IMR-90 (cell line): ENCODE measurements around the gene CALD1. TPM values are rescaled to one million over a fixed set of nuclear protein-coding genes. Genes with fewer than 3 reads are reported as not detected.

Experiments
- ATAC-seq: fragments of 200-7000 bp; cut with Tn5 transposase; 2 replicates; pipeline ENCODE4 v1.9.1; 2020; ENCODE audit warnings: low read depth, mild to moderate bottlenecking, moderate library complexity
- BruUV-seq: library from RNA; stranded (reverse); fragments of 400-500 nt; replicated peaks from 2 replicates; lab custom pipeline; 2021; lab: Mats Ljungman, UMichigan
- CTCF ChIA-PET: fragments of 300-600 bp; formaldehyde crosslinking; extraction: SDS; loops from one replicate; lab custom pipeline; 2021; ENCODE audit warnings: antibody characterized with exemption; lab: Yijun Ruan, JAX
- POLR2A ChIA-PET: fragments of 300-600 bp; sonication (Branson Sonifier 250); formaldehyde crosslinking; loops from one replicate; lab custom pipeline; 2022; ENCODE audit warnings: antibody characterized with exemption; ENCODE audit not compliant: unreplicated experiment; lab: Charles Lee
- DNase-seq: peaks from one replicate; pipeline ENCODE4 v3.0.0; 2013
- H2AFZ ChIP-seq: replicated peaks from 2 replicates; pipeline ENCODE3; 2013; ENCODE audit warnings: low read length, mild to moderate bottlenecking; ENCODE audit not compliant: poor library complexity
- H2AK5ac ChIP-seq: 2 replicates; pipeline ENCODE4 v1.6.1; 2013; ENCODE audit warnings: low read depth, low read length, inconsistent platforms
- H2AK9ac ChIP-seq: replicated peaks from 2 replicates; pipeline ENCODE3; 2013; ENCODE audit warnings: mild to moderate bottlenecking, low read depth, low read length, moderate library complexity; ENCODE audit not compliant: poor library complexity
- H2BK120ac ChIP-seq: 2 replicates; pipeline ENCODE4 v1.6.1; 2013; ENCODE audit warnings: low read depth, low read length, inconsistent platforms
- H2BK15ac ChIP-seq: 3 replicates; pipeline ENCODE4 v1.6.1; 2013; ENCODE audit warnings: low read depth, low read length, inconsistent platforms
- H2BK20ac ChIP-seq: 2 replicates; pipeline ENCODE4 v1.6.1; 2013; ENCODE audit warnings: low read depth, mild to moderate bottlenecking, inconsistent platforms, low read length, moderate library complexity
- H2BK5ac ChIP-seq: 2 replicates; pipeline ENCODE4 v1.6.1; 2013; ENCODE audit warnings: mild to moderate bottlenecking, low read depth, low read length, inconsistent platforms; ENCODE audit not compliant: poor library complexity, severe bottlenecking
- H3K14ac ChIP-seq: replicated peaks from 2 replicates; pipeline ENCODE4 v1.6.1; 2013; ENCODE audit warnings: low read depth, low read length, inconsistent platforms
- H3K18ac ChIP-seq: 2 replicates; pipeline ENCODE4 v1.6.1; 2013; ENCODE audit warnings: low read depth, low read length, control low read depth
- H3K23ac ChIP-seq: 2 replicates; pipeline ENCODE4 v1.6.1; 2013; ENCODE audit warnings: low read depth, low read length, inconsistent platforms
- H3K27ac ChIP-seq: 2 replicates; pipeline ENCODE4 v1.5.1; 2013; ENCODE audit warnings: mild to moderate bottlenecking, control low read depth, low read length; ENCODE audit not compliant: insufficient read depth
- H3K27me3 ChIP-seq: 2 replicates; pipeline ENCODE4 v1.6.1; 2013; ENCODE audit warnings: low read length; ENCODE audit not compliant: control insufficient read depth, insufficient read depth
- H3K36me3 ChIP-seq: 2 replicates; pipeline ENCODE4 v1.6.1; 2013; ENCODE audit warnings: low read length, mixed read lengths; ENCODE audit not compliant: control insufficient read depth, insufficient read depth
- H3K4ac ChIP-seq: 2 replicates; pipeline ENCODE4 v1.6.1; 2013; ENCODE audit warnings: low read depth, low read length, inconsistent platforms
- H3K4me1 ChIP-seq: 2 replicates; pipeline ENCODE4 v1.6.1; 2013; ENCODE audit warnings: low read length, mixed read lengths; ENCODE audit not compliant: control insufficient read depth, insufficient read depth
- H3K4me2 ChIP-seq: 2 replicates; pipeline ENCODE4 v1.6.1; 2013; ENCODE audit warnings: low read depth, mild to moderate bottlenecking, control low read depth, low read length, moderate library complexity
- H3K4me3 ChIP-seq: 2 replicates; pipeline ENCODE4 v1.5.1; 2013; ENCODE audit warnings: low read depth, mild to moderate bottlenecking, control low read depth, low read length, moderate library complexity; ENCODE audit not compliant: insufficient read depth
- H3K56ac ChIP-seq: 2 replicates; pipeline ENCODE4 v1.6.1; 2013; ENCODE audit warnings: low read length, inconsistent platforms; ENCODE audit not compliant: insufficient read depth; ENCODE audit errors: extremely low read depth
- H3K79me1 ChIP-seq, 2 experiments: 2 replicates each; pipeline ENCODE4 v1.6.1; 2013; ENCODE audit warnings: low read length in 2 of 2, inconsistent platforms in 1 of 2, low read depth in 1 of 2
- H3K9ac ChIP-seq: 2 replicates; pipeline ENCODE4 v1.6.1; 2013; ENCODE audit warnings: low read depth, low read length, control low read depth
- H3K9me1 ChIP-seq: 2 replicates; pipeline ENCODE4 v1.6.1; 2013; ENCODE audit warnings: low read length, inconsistent platforms; ENCODE audit not compliant: insufficient read depth
- H3K9me3 ChIP-seq: 2 replicates; pipeline ENCODE4 v1.6.1; 2013; ENCODE audit warnings: low read length; ENCODE audit not compliant: control insufficient read depth, insufficient read depth
- H4K20me1 ChIP-seq: 2 replicates; pipeline ENCODE4 v1.6.1; 2013; ENCODE audit warnings: low read length, inconsistent platforms; ENCODE audit not compliant: insufficient read depth
- H4K5ac ChIP-seq: 2 replicates; pipeline ENCODE4 v1.6.1; 2013; ENCODE audit warnings: mild to moderate bottlenecking, low read depth, low read length, control low read depth
- H4K8ac ChIP-seq, 2 experiments: 2 replicates each; pipeline ENCODE4 v1.6.1; 2013; ENCODE audit warnings: low read depth in 2 of 2, low read length in 2 of 2, control low read depth in 1 of 2, inconsistent platforms in 1 of 2
- H4K91ac ChIP-seq: 2 replicates; pipeline ENCODE4 v1.6.1; 2013; ENCODE audit warnings: low read depth, low read length, inconsistent platforms; ENCODE audit not compliant: insufficient read depth
- BHLHE40 ChIP-seq: fragments of 150-350 bp; IDR thresholded peaks from 2 replicates; pipeline ENCODE4 v1.6.1; 2016; ENCODE audit warnings: mild to moderate bottlenecking, low read depth, low read length
- CEBPB ChIP-seq: IDR thresholded peaks from 2 replicates; pipeline ENCODE4 v1.6.1; 2012; ENCODE audit warnings: low read depth, low read length, improper control_type of control experiment
- CHD1 ChIP-seq: IDR thresholded peaks from 2 replicates; pipeline ENCODE4 v1.6.1; 2012; ENCODE audit warnings: low read depth, low read length, improper control_type of control experiment
- FOS ChIP-seq: fragments of 150-350 bp; IDR thresholded peaks from 2 replicates; pipeline ENCODE4 v1.6.1; 2016; ENCODE audit warnings: low read depth, low read length
- MAFK ChIP-seq: IDR thresholded peaks from 2 replicates; pipeline ENCODE4 v1.6.1; 2012; ENCODE audit warnings: low read depth, low read length, improper control_type of control experiment
- MXI1 ChIP-seq: IDR thresholded peaks from 2 replicates; pipeline ENCODE4 v1.6.1; 2012; ENCODE audit warnings: low read depth, mild to moderate bottlenecking, low read length, moderate library complexity, borderline replicate concordance
- NFE2L2 ChIP-seq: fragments of 150-350 bp; IDR thresholded peaks from 2 replicates; pipeline ENCODE4 v1.6.1; 2016; ENCODE audit warnings: low read depth, mild to moderate bottlenecking, low read length
- POLR2A ChIP-seq: IDR thresholded peaks from 2 replicates; pipeline ENCODE4 v1.6.1; 2012; ENCODE audit warnings: mild to moderate bottlenecking, low read depth, low read length
- RAD21 ChIP-seq: IDR thresholded peaks from 2 replicates; pipeline ENCODE4 v1.6.1; 2012; ENCODE audit warnings: low read length, improper control_type of control experiment
- RCOR1 ChIP-seq: IDR thresholded peaks from 2 replicates; pipeline ENCODE4 v1.6.1; 2012; ENCODE audit warnings: mild to moderate bottlenecking, low read length, improper control_type of control experiment; ENCODE audit not compliant: insufficient replicate concordance
- RFX5 ChIP-seq: IDR thresholded peaks from 2 replicates; pipeline ENCODE4 v1.8.0; 2012; ENCODE audit warnings: low read depth, mild to moderate bottlenecking, low read length, moderate library complexity
- SMC3 ChIP-seq: fragments of 150-350 bp; IDR thresholded peaks from 2 replicates; pipeline ENCODE4 v1.6.1; 2016; ENCODE audit warnings: low read depth, mild to moderate bottlenecking, antibody characterized with exemption, low read length, moderate library complexity
- WGBS, 2 experiments: methylation state at CpG; one replicate each; pipeline versions ENCODE4 v1.1.5 to v1.1.7; 2013; ENCODE audit warnings: missing lambda C conversion rate in 2 of 2; ENCODE audit not compliant: insufficient read length in 1 of 2; ENCODE audit errors: extremely low coverage in 2 of 2; 5-methylcytosine and 5-hydroxymethylcytosine counted together
- dilution Hi-C: fragments of 300-500 bp; cut with HindIII; formaldehyde crosslinking; loops from one replicate; pipeline ENCODE4 v1.14.3; 2018; ENCODE audit warnings: low sequenced_read_pairs; ENCODE audit not compliant: unreplicated experiment
- in situ Hi-C: fragments of 300-500 bp; cut with MboI; formaldehyde crosslinking; loops from 3 replicates; pipeline ENCODE4 v1.14.3; 2019; ENCODE audit warnings: low sequenced_read_pairs, inconsistent platforms, mixed read lengths
- intact Hi-C: fragments of 100-400 bp; cut with micrococcal nuclease; formaldehyde crosslinking; loops from 2 replicates; pipeline ENCODE4 v1.10.0; 2022
- polyA plus RNA-seq, 3 experiments: library from polyadenylated mRNA; depleted of rRNA; stranded (reverse); fragments of >200 nt; gene quantifications; 2 replicates each; pipeline ENCODE4 v1.2.3, GENCODE V29; 2012; ENCODE audit warnings: low replicate concordance in 1 of 3
- total RNA-seq: library from RNA; depleted of rRNA; stranded (reverse); fragments of >200 nt; gene quantifications from 2 replicates; pipeline ENCODE4 v1.2.3, GENCODE V29; 2012
- TF ChIP-seq, protein P1 (sequence below): conservative IDR thresholded peaks from 2 replicates; pipeline ENCODE4 v1.5.1; 2012; ENCODE audit warnings: mild to moderate bottlenecking, low read depth, low read length, improper control_type of control experiment
- TF ChIP-seq, protein P2 (sequence below): fragments of 150-350 bp; IDR thresholded peaks from 2 replicates; pipeline ENCODE4 v1.6.1; 2016; ENCODE audit warnings: low read depth, mild to moderate bottlenecking, low read length, moderate library complexity, borderline replicate concordance
- TF ChIP-seq, protein P3 (sequence below): fragments of 150-350 bp; IDR thresholded peaks from 2 replicates; pipeline ENCODE4 v1.6.1; 2017; ENCODE audit warnings: mild to moderate bottlenecking, antibody characterized with exemption, low read length, low read depth

Gene CALD1
- total and polyA plus RNA-seq, 2 of the 4 experiments (the other 2 are of a cell fraction): 375 to 487 TPM

GRCh38 chr7:134755422-134756022 is 23.9 kb upstream of the CALD1 start:
- no peak overlapping the region for H2BK120ac ChIP-seq
- in situ Hi-C loops: no loop called here
- BruUV-seq: no TSS peak
- no peaks in the 10 kb centered on the region for H4K20me1 ChIP-seq
- H3K9me1 ChIP-seq: 0 out of 2 replicates have a peak, but pooled peaks cover 2% of the 10 kb centered on the region
- no peak overlapping the region for H3K9ac ChIP-seq
- intact Hi-C loops: loop anchor here (1.0 to 5.0 kb wide), 2 partner anchors 65 to 123 kb away; no protein-coding TSS in a partner anchor
- no peak overlapping the region for H2BK20ac ChIP-seq
- no peak overlapping the region for H2AK5ac ChIP-seq
- no peak overlapping the region for H4K91ac ChIP-seq
- DNase-seq: no peak
- H3K36me3 ChIP-seq: no peaks in the 10 kb centered on the region
- H3K4me1 ChIP-seq: peaks cover 5% of the 10 kb centered on the region; the same call in 1 of the 2 replicates
- CTCF ChIA-PET: interaction anchor here (0.6 to 2.7 kb wide), 9 partner anchors 12 to 94 kb away, joined by 3 to 14 read pairs (median 4); no protein-coding TSS in a partner anchor
- H3K4me2 ChIP-seq: no peak overlapping the region
- H2BK5ac ChIP-seq: peak overlapping the region; percentile 42
- ATAC-seq: peak; percentile 78
- H3K9me3 ChIP-seq: no peaks in the 10 kb centered on the region
- no peak overlapping the region for H3K4me3 ChIP-seq
- H3K56ac ChIP-seq: no peak overlapping the region
- no peaks in the 10 kb centered on the region for H3K27me3 ChIP-seq
- 0 out of 2 replicates have a peak overlapping the region, but pooled peaks have one; percentile 27 for H3K4ac ChIP-seq
- no peak overlapping the region for H3K27ac ChIP-seq
- no peak for TF ChIP-seq NFE2L2
- TF ChIP-seq, protein P1, sequence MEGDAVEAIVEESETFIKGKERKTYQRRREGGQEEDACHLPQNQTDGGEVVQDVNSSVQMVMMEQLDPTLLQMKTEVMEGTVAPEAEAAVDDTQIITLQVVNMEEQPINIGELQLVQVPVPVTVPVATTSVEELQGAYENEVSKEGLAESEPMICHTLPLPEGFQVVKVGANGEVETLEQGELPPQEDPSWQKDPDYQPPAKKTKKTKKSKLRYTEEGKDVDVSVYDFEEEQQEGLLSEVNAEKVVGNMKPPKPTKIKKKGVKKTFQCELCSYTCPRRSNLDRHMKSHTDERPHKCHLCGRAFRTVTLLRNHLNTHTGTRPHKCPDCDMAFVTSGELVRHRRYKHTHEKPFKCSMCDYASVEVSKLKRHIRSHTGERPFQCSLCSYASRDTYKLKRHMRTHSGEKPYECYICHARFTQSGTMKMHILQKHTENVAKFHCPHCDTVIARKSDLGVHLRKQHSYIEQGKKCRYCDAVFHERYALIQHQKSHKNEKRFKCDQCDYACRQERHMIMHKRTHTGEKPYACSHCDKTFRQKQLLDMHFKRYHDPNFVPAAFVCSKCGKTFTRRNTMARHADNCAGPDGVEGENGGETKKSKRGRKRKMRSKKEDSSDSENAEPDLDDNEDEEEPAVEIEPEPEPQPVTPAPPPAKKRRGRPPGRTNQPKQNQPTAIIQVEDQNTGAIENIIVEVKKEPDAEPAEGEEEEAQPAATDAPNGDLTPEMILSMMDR: peak; percentile 68
- no peak for TF ChIP-seq POLR2A
- TF ChIP-seq CHD1: no peak
- peak; percentile 74 for TF ChIP-seq SMC3
- TF ChIP-seq RCOR1: no peak
- TF ChIP-seq RFX5: no peak
- TF ChIP-seq CEBPB: no peak
- peak; percentile 63 for TF ChIP-seq RAD21
- TF ChIP-seq, protein P2, sequence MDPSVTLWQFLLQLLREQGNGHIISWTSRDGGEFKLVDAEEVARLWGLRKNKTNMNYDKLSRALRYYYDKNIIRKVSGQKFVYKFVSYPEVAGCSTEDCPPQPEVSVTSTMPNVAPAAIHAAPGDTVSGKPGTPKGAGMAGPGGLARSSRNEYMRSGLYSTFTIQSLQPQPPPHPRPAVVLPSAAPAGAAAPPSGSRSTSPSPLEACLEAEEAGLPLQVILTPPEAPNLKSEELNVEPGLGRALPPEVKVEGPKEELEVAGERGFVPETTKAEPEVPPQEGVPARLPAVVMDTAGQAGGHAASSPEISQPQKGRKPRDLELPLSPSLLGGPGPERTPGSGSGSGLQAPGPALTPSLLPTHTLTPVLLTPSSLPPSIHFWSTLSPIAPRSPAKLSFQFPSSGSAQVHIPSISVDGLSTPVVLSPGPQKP: no peak
- no peak for TF ChIP-seq BHLHE40
- no peak for TF ChIP-seq FOS
- TF ChIP-seq, protein P3, sequence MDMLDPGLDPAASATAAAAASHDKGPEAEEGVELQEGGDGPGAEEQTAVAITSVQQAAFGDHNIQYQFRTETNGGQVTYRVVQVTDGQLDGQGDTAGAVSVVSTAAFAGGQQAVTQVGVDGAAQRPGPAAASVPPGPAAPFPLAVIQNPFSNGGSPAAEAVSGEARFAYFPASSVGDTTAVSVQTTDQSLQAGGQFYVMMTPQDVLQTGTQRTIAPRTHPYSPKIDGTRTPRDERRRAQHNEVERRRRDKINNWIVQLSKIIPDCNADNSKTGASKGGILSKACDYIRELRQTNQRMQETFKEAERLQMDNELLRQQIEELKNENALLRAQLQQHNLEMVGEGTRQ: no peak
- no peak for TF ChIP-seq MAFK
- no peak for TF ChIP-seq MXI1
- H2AK9ac ChIP-seq: no peak overlapping the region
- no peak overlapping the region for H2BK15ac ChIP-seq
- H3K18ac ChIP-seq: no peak overlapping the region
- H3K23ac ChIP-seq: no peak overlapping the region
- POLR2A ChIA-PET: interaction anchor here (1.0 kb wide), 1 partner anchor 27 kb away, joined by 3 read pairs; no protein-coding TSS in a partner anchor
- no peak overlapping the region for H3K14ac ChIP-seq
- peak overlapping the region in 1 of 2 experiments; percentile 14; a peak in 1 of 4 replicates for H4K8ac ChIP-seq
- no CpG with 5 or more reads among the region's 1 CpG for WGBS, 2 experiments
- dilution Hi-C loops: no loop called here
- H4K5ac ChIP-seq: no peak overlapping the region
- H2AFZ ChIP-seq: no peak overlapping the region
- peaks cover 2 to 8% of the 10 kb centered on the region in 2 experiments; a peak in 2 of 4 replicates for H3K79me1 ChIP-seq
